ENCODE measurements around the gene TRAF3IP3. TPM values are rescaled to one million over a fixed set of nuclear protein-coding genes. Genes with fewer than 3 reads are reported as not detected.

TRAF3IP3 gene
- total RNA-seq, 1 experiment from 2014 or later = not detected

- H2BK12ac ChIP-seq (ENCODE audit: insufficient read length, low read depth, low read length) = no peak overlapping the region
- peaks cover 6 to 13% of the 10 kb centered on the region in 2 experiments for H3K4me1 Mint-ChIP-seq
- H4K20me1 ChIP-seq (ENCODE audit: control insufficient read depth, insufficient read depth, insufficient read length) = no peaks in the 10 kb centered on the region
- H3K4me3 Mint-ChIP-seq = no peak overlapping the region
- no peak overlapping the region; a peak in 1 of 7 replicates for H3K27ac Mint-ChIP-seq
- H2AK5ac ChIP-seq (ENCODE audit: insufficient read length, low read length) = no peak overlapping the region
- no peak overlapping the region for H4K5ac ChIP-seq (ENCODE audit: insufficient read length, low read depth, low read length)
- no peak overlapping the region for H2BK120ac ChIP-seq (ENCODE audit: low read depth, low read length, poor library complexity, severe bottlenecking)
- H3K9me3 Mint-ChIP-seq = no peaks in the 10 kb centered on the region
- H2BK15ac ChIP-seq (ENCODE audit: low read depth, low read length) = no peak overlapping the region
- H3K4me1 ChIP-seq (ENCODE audit: insufficient read depth, low read length) = no peaks in the 10 kb centered on the region
- no peak overlapping the region for H3K14ac ChIP-seq (ENCODE audit: insufficient read depth, low read length)
- H2BK5ac ChIP-seq (ENCODE audit: insufficient read length, low read length) = no peak overlapping the region
- no peak overlapping the region for H3K23ac ChIP-seq (ENCODE audit: insufficient read length, low read depth, low read length)
- H3K79me2 ChIP-seq (ENCODE audit: insufficient read depth, low read length) = no peaks in the 10 kb centered on the region; the same call in 1 of the 2 replicates
- H2AFZ ChIP-seq (ENCODE audit: low read length) = no peak overlapping the region
- no peak overlapping the region for H3K9ac ChIP-seq (ENCODE audit: extremely low read depth, insufficient read length, low read length)
- no peak overlapping the region for H3K18ac ChIP-seq (ENCODE audit: insufficient read length, low read depth, low read length)
- H3K23me2 ChIP-seq (ENCODE audit: insufficient read length, low read depth, low read length, poor library complexity, severe bottlenecking) = no peaks in the 10 kb centered on the region
- WGBS (ENCODE audit: extremely low coverage, insufficient read length, low lambda C conversion rate) = no CpG with 5 or more reads among the region's 4 CpGs
- no peak overlapping the region for H4K8ac ChIP-seq (replicated peaks; ENCODE audit: insufficient read length, low read depth, low read length)
- H3K79me1 ChIP-seq (ENCODE audit: insufficient read depth, low read depth, low read length, poor library complexity, severe bottlenecking) = no peaks in the 10 kb centered on the region
- no peak overlapping the region for H4K91ac ChIP-seq (ENCODE audit: insufficient read length, low read depth, low read length)
- H2BK20ac ChIP-seq (ENCODE audit: low read depth, low read length, poor library complexity, severe bottlenecking) = no peak overlapping the region
- H3K4me2 ChIP-seq (ENCODE audit: insufficient read depth, insufficient read length, low read length) = no peak overlapping the region
- no peak overlapping the region for H3K27ac ChIP-seq (ENCODE audit: insufficient read length, low read depth, low read length)
- peaks cover 31% of the 10 kb centered on the region for H3K27me3 Mint-ChIP-seq (ENCODE audit: low read depth)
- H3K9me3 ChIP-seq (ENCODE audit: control insufficient read depth, low read depth, low read length) = no peaks in the 10 kb centered on the region
- TF ChIP-seq CTCF (conservative IDR thresholded peaks at IDR 0.05) = no peak
- H3K27me3 ChIP-seq (ENCODE audit: insufficient read depth, low read length) = no peaks in the 10 kb centered on the region; the same call in 1 of the 2 replicates
- H3K36me3 Mint-ChIP-seq (ENCODE audit: insufficient read depth in 1 of 3, low read depth in 3 of 3) = no peaks in the 10 kb centered on the region
- no peak overlapping the region for H3K56ac ChIP-seq (ENCODE audit: insufficient read length, low read depth, low read length)
- no peak overlapping the region for H3T11ph ChIP-seq (ENCODE audit: low read length)
- DNase-seq = no peak
- no peak overlapping the region for H3K4ac ChIP-seq (ENCODE audit: low read depth, low read length)
Observed at GRCh38 chr1:209820986-209821385, 65.1 kb downstream of the TRAF3IP3 start.
